A673 (cell line): ENCODE data around the gene HECW1.

Experiments used
- EZH2 ChIP-seq: fragments of 200-600 bp; sonication (generic); IDR thresholded peaks from 2 replicates; pipeline ENCODE4 v1.6.1; 2017; ENCODE audit warnings: borderline replicate concordance, low read depth, mild to moderate bottlenecking, mixed read lengths, antibody characterized with exemption, low read length; ENCODE audit not compliant: poor library complexity, severe bottlenecking
- TF ChIP-seq, protein P1 (sequence below): fragments of 300-800, 200-600 bp; sonication (generic); conservative IDR thresholded peaks from 2 replicates; pipeline ENCODE4 v1.5.1; 2017; ENCODE audit warnings: low read depth, mild to moderate bottlenecking, antibody characterized with exemption, low read length, moderate library complexity, mixed read lengths

- TF ChIP-seq, protein P1, sequence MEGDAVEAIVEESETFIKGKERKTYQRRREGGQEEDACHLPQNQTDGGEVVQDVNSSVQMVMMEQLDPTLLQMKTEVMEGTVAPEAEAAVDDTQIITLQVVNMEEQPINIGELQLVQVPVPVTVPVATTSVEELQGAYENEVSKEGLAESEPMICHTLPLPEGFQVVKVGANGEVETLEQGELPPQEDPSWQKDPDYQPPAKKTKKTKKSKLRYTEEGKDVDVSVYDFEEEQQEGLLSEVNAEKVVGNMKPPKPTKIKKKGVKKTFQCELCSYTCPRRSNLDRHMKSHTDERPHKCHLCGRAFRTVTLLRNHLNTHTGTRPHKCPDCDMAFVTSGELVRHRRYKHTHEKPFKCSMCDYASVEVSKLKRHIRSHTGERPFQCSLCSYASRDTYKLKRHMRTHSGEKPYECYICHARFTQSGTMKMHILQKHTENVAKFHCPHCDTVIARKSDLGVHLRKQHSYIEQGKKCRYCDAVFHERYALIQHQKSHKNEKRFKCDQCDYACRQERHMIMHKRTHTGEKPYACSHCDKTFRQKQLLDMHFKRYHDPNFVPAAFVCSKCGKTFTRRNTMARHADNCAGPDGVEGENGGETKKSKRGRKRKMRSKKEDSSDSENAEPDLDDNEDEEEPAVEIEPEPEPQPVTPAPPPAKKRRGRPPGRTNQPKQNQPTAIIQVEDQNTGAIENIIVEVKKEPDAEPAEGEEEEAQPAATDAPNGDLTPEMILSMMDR = no peak
- no peak for TF ChIP-seq EZH2
Measured at GRCh38 chr7:43273939-43274719, 161.7 kb downstream of the HECW1 start.
